ENCODE measurements around the gene IFI35.
"Not testable (repeated sequence)": the region's sequence is repeated elsewhere in the genome, so short reads cannot be mapped to it uniquely, and the experiment has no call there.

The IFI35 gene

GRCh38 chr17:42989726-42990652 is 16.6 kb upstream of the IFI35 start:
- DNase-seq (ENCODE audit: low read depth): no peak
- H3K4me3 ChIP-seq (replicated peaks; ENCODE audit: low read depth, low read length): no peak overlapping the region
- TF ChIP-seq CTCF (IDR thresholded peaks at IDR 0.05; ENCODE audit: low read length, missing control alignments): no peak

- no peak for DNase-seq (ENCODE audit: low read depth)
- TF ChIP-seq CTCF (IDR thresholded peaks at IDR 0.05; ENCODE audit: low read length, missing control alignments): no peak
- no peak overlapping the region for H3K4me3 ChIP-seq (replicated peaks; ENCODE audit: low read depth, low read length)
Measured at GRCh38 chr17:42991471-42991870, 15.1 kb upstream of the IFI35 start.

GRCh38 chr17:42992872-42993271 is 13.7 kb upstream of the IFI35 start:
- TF ChIP-seq CTCF (IDR thresholded peaks at IDR 0.05; ENCODE audit: low read length, missing control alignments): no peak

GRCh38 chr17:42993913-42994312 is 12.7 kb upstream of the IFI35 start:
- not testable (repeated sequence) for DNase-seq (ENCODE audit: low read depth)

More at GRCh38 chr17:42992872-42993271, 13.7 kb upstream of the IFI35 start:
- H3K4me3 ChIP-seq (replicated peaks; ENCODE audit: low read depth, low read length): no peak overlapping the region
- no peak for DNase-seq (ENCODE audit: low read depth)

GRCh38 chr17:42997390-42997983 is 9.1 kb upstream of the IFI35 start:
- H3K4me3 ChIP-seq (replicated peaks; ENCODE audit: low read depth, low read length): peak overlapping the region; percentile 43
- no peak for DNase-seq (ENCODE audit: low read depth)
- no peak for TF ChIP-seq CTCF (IDR thresholded peaks at IDR 0.05; ENCODE audit: low read length, missing control alignments)

More at GRCh38 chr17:42993913-42994312, 12.7 kb upstream of the IFI35 start:
- not testable (repeated sequence) for H3K4me3 ChIP-seq (replicated peaks; ENCODE audit: low read depth, low read length)

GRCh38 chr17:42997984-42998938 is 8.3 kb upstream of the IFI35 start, which contains the start of gene RPL27:
Gene RPL27, plus strand, starts transcription at chr17:42998419. Its CDS starts 332 bp downstream, at chr17:42998751.
- peak within 1 kb of the TSS; percentile 95 for H3K4me3 ChIP-seq (replicated peaks; ENCODE audit: low read depth, low read length)
- TF ChIP-seq CTCF (IDR thresholded peaks at IDR 0.05; ENCODE audit: low read length, missing control alignments): peak; percentile 80
- peak; percentile 100 for DNase-seq (ENCODE audit: low read depth)
